HepG2 (cell line): Measurements from ENCODE around the gene CHMP5. TPM values are rescaled to one million over a fixed set of nuclear protein-coding genes. Genes with fewer than 3 reads are reported as not detected.

Experiments
- CREB1 ChIP-seq, 2 experiments: fragments of 450-650 bp in 1 of 2; IDR thresholded peaks; 2 replicates each; pipeline ENCODE4 v1.6.1; 2016 to 2017; ENCODE audit warnings: control low read depth in 1 of 2, mild to moderate bottlenecking in 1 of 2, missing compliant biosample characterization in 1 of 2, missing genetic modification characterization in 1 of 2
- ELF3 ChIP-seq: IDR thresholded peaks from 2 replicates; pipeline ENCODE4 v1.6.1; 2016; ENCODE audit warnings: missing genetic modification reagents, missing compliant biosample characterization
- FOSL1 ChIP-seq: sonication (generic); formaldehyde crosslinking; IDR thresholded peaks from 2 replicates; pipeline ENCODE4 v1.9.0; 2021; ENCODE audit warnings: missing genetic modification reagents, borderline replicate concordance
- GABPA ChIP-seq, 2 experiments: IDR thresholded peaks; 2 replicates each; pipeline ENCODE4 v1.6.1; 2011 to 2016; ENCODE audit warnings: low read depth in 2 of 2, low read length in 1 of 2, missing biosample characterization in 1 of 2, missing genetic modification characterization in 1 of 2
- HOXA3 ChIP-seq: sonication (generic); formaldehyde crosslinking; IDR thresholded peaks from 2 replicates; pipeline ENCODE4 v1.5.0; 2020; ENCODE audit warnings: missing genetic modification reagents
- KDM6A ChIP-seq: IDR thresholded peaks from 2 replicates; pipeline ENCODE4 v1.6.1; 2016; ENCODE audit warnings: low read depth
- MXI1 ChIP-seq: IDR thresholded peaks from 3 replicates; pipeline ENCODE4 v1.6.1; 2012; ENCODE audit warnings: low read depth, low read length, inconsistent platforms, borderline replicate concordance
- MYNN ChIP-seq: sonication (generic); formaldehyde crosslinking; IDR thresholded peaks from 2 replicates; pipeline ENCODE4 v1.4.0; 2020; ENCODE audit warnings: mild to moderate bottlenecking, low read depth, missing genetic modification reagents
- NR1H2 ChIP-seq: sonication (generic); formaldehyde crosslinking; IDR thresholded peaks from 2 replicates; pipeline ENCODE4 v1.8.1; 2022; ENCODE audit warnings: low read depth, missing genetic modification reagents, borderline replicate concordance
- NR2F1 ChIP-seq, 2 experiments: fragments of 450-650 bp in 1 of 2; formaldehyde crosslinking in 1 of 2; IDR thresholded peaks; 2 replicates each; pipeline versions ENCODE4 v1.5.0 to v1.6.1; 2016 to 2020; ENCODE audit warnings: mild to moderate bottlenecking in 1 of 2, missing compliant biosample characterization in 1 of 2, missing genetic modification reagents in 1 of 2, moderate library complexity in 1 of 2
- RCOR2 ChIP-seq: IDR thresholded peaks from 2 replicates; pipeline ENCODE4 v1.6.1; 2016; ENCODE audit warnings: missing biosample characterization, missing genetic modification reagents
- SCMH1 ChIP-seq: sonication (generic); formaldehyde crosslinking; IDR thresholded peaks from 2 replicates; pipeline ENCODE4 v1.9.0; 2021; ENCODE audit warnings: missing genetic modification reagents, mild to moderate bottlenecking, borderline replicate concordance
- SIN3B ChIP-seq: fragments of 150-350 bp; IDR thresholded peaks from 2 replicates; pipeline ENCODE4 v1.6.1; 2014; ENCODE audit warnings: low read length
- SIX1 ChIP-seq: sonication (generic); formaldehyde crosslinking; IDR thresholded peaks from 2 replicates; pipeline ENCODE4 v1.4.0; 2020; ENCODE audit warnings: missing genetic modification reagents, borderline replicate concordance
- SKI ChIP-seq: fragments of 450-650 bp; IDR thresholded peaks from one replicate; pipeline ENCODE4 v1.6.1; 2018; ENCODE audit warnings: mild to moderate bottlenecking; ENCODE audit not compliant: partially characterized antibody
- SP2 ChIP-seq: sonication (generic); formaldehyde crosslinking; IDR thresholded peaks from 2 replicates; pipeline ENCODE4 v1.5.1; 2020; ENCODE audit warnings: mild to moderate bottlenecking, missing genetic modification reagents
- ZNF430 ChIP-seq: sonication (generic); formaldehyde crosslinking; IDR thresholded peaks from 2 replicates; pipeline ENCODE4 v1.9.0; 2021; ENCODE audit warnings: mild to moderate bottlenecking, missing genetic modification reagents
- ZNF431 ChIP-seq: sonication (generic); formaldehyde crosslinking; IDR thresholded peaks from 2 replicates; pipeline ENCODE4 v1.9.0; 2022; ENCODE audit warnings: missing genetic modification reagents, low read depth, mild to moderate bottlenecking, borderline replicate concordance
- ZNF670 ChIP-seq: sonication (generic); formaldehyde crosslinking; IDR thresholded peaks from 2 replicates; pipeline ENCODE4 v1.8.0; 2022; ENCODE audit warnings: mild to moderate bottlenecking, missing genetic modification reagents, borderline replicate concordance
- ZNF678 ChIP-seq: sonication (generic); formaldehyde crosslinking; IDR thresholded peaks from 2 replicates; pipeline ENCODE4 v1.4.0; 2020; ENCODE audit warnings: mild to moderate bottlenecking, missing genetic modification reagents
- ZNF781 ChIP-seq: sonication (generic); formaldehyde crosslinking; IDR thresholded peaks from 2 replicates; pipeline ENCODE4 v1.5.1; 2020; ENCODE audit warnings: borderline replicate concordance, mild to moderate bottlenecking, missing genetic modification reagents; ENCODE audit errors: not compliant biosample characterization
- polyA plus RNA-seq, 8 experiments: library from polyadenylated mRNA; depleted of rRNA in 3 of 8; stranded (reverse) in 7 of 8; unstranded in 1 of 8; fragments of >200 nt; fragmentation: Illumina TruSeq in 4 of 8; extraction: Trizol in 4 of 8; gene quantifications; 2 replicates each; pipeline versions ENCODE4 v1.2.1 to v1.2.3, GENCODE V29; 2011 to 2016; ENCODE audit warnings: low read depth in 4 of 8, missing spikeins in 1 of 8, mixed read lengths in 1 of 8; ENCODE audit not compliant: insufficient read depth in 1 of 8
- total RNA-seq, 5 experiments: library from RNA; depleted of rRNA; stranded (reverse); fragments of >200 nt; fragmentation: Illumina TruSeq; extraction: Trizol; gene quantifications; 2 replicates each; pipeline ENCODE4 v1.2.3, GENCODE V29; 2016; ENCODE audit warnings: low read depth in 1 of 5
- TF ChIP-seq, protein P1 (sequence below): sonication (generic); formaldehyde crosslinking; IDR thresholded peaks from 2 replicates; pipeline ENCODE4 v1.5.0; 2020; ENCODE audit warnings: missing genetic modification reagents
- TF ChIP-seq, protein P2 (sequence below): IDR thresholded peaks from 2 replicates; pipeline ENCODE4 v1.6.1; 2018; ENCODE audit warnings: missing genetic modification reagents, mild to moderate bottlenecking, missing compliant biosample characterization
- TF ChIP-seq, protein P3 (sequence below): sonication (generic); formaldehyde crosslinking; IDR thresholded peaks from 2 replicates; pipeline ENCODE4 v1.8.0; 2022; ENCODE audit warnings: mild to moderate bottlenecking, missing genetic modification reagents, moderate library complexity
- TF ChIP-seq, protein P4 (sequence below): sonication (generic); formaldehyde crosslinking; conservative IDR thresholded peaks from 2 replicates; pipeline ENCODE4 v1.8.0; 2022; ENCODE audit warnings: mild to moderate bottlenecking, moderate library complexity, missing genetic modification reagents
- TF ChIP-seq, protein P5 (sequence below): sonication (generic); formaldehyde crosslinking; IDR thresholded peaks from 2 replicates; pipeline ENCODE4 v1.5.0; 2020; ENCODE audit warnings: missing genetic modification reagents

Gene CHMP5
- total and polyA plus RNA-seq, 2 of the 13 experiments (the other 11 are each of a cell fraction or from before 2014, with no cell fraction given) = 46.0 to 57.3 TPM

DNA sequence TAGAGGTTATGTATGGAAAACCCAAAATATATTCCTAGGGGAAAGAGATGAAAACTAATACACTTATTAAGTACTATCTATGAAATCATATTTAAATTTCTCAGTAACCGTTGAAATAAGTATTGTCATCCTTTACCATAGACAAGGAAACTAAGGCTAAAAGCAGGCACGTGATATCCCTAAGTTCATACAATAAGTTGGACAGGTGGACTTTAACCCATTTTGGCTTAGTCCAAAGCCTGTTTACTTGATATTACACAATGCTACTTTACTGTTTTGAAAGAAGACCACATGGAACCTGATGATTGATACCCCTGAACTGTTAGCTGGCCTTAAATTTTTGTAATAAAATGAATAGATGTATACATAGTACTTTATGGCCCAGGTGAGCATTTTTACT lies 28.9 kb downstream of the CHMP5 start (continued):
- TF ChIP-seq SIX1 (no peak), ZNF781 (CRISPR knock-in tag) (no peak), NR2F1 (CRISPR knock-in tag; IDR thresholded peaks at IDR 0.05) (no peak), ZNF670 (CRISPR knock-in tag) (no peak), NR1H2 (CRISPR knock-in tag) (no peak), ZNF431 (no peak), SP2 (no peak), RCOR2 (CRISPR knock-in tag) (peak; percentile 54; the same call in 1 of the 2 replicates), MXI1 (peak; percentile 62; the same call in 1 of the 3 replicates), GABPA (IDR thresholded peaks at IDR 0.05; ENCODE audit: low read depth, low read length) (no peak), GABPA (CRISPR knock-in tag; IDR thresholded peaks at IDR 0.05; ENCODE audit: low read depth) (0 out of 2 replicates have a peak, but pooled peaks have one; percentile 34), HOXA3 (CRISPR knock-in tag) (no peak), FOSL1 (CRISPR knock-in tag) (no peak), KDM6A (CRISPR knock-in tag) (peak; percentile 74; the same call in 1 of the 2 replicates), SIN3B (no peak), CREB1 (IDR thresholded peaks at IDR 0.05) (no peak), CREB1 (CRISPR knock-in tag; IDR thresholded peaks at IDR 0.05) (peak; percentile 65), ZNF678 (CRISPR knock-in tag) (no peak), SKI (no peak), SCMH1 (CRISPR knock-in tag) (no peak), ZNF430 (CRISPR knock-in tag) (no peak), ELF3 (CRISPR knock-in tag) (peak; percentile 83), MYNN (CRISPR knock-in tag) (no peak)
- TF ChIP-seq, protein P1, sequence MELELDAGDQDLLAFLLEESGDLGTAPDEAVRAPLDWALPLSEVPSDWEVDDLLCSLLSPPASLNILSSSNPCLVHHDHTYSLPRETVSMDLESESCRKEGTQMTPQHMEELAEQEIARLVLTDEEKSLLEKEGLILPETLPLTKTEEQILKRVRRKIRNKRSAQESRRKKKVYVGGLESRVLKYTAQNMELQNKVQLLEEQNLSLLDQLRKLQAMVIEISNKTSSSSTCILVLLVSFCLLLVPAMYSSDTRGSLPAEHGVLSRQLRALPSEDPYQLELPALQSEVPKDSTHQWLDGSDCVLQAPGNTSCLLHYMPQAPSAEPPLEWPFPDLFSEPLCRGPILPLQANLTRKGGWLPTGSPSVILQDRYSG (CRISPR knock-in tag) = no peak
- TF ChIP-seq, protein P2, sequence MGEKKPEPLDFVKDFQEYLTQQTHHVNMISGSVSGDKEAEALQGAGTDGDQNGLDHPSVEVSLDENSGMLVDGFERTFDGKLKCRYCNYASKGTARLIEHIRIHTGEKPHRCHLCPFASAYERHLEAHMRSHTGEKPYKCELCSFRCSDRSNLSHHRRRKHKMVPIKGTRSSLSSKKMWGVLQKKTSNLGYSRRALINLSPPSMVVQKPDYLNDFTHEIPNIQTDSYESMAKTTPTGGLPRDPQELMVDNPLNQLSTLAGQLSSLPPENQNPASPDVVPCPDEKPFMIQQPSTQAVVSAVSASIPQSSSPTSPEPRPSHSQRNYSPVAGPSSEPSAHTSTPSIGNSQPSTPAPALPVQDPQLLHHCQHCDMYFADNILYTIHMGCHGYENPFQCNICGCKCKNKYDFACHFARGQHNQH (CRISPR knock-in tag) = no peak
- TF ChIP-seq, protein P3, sequence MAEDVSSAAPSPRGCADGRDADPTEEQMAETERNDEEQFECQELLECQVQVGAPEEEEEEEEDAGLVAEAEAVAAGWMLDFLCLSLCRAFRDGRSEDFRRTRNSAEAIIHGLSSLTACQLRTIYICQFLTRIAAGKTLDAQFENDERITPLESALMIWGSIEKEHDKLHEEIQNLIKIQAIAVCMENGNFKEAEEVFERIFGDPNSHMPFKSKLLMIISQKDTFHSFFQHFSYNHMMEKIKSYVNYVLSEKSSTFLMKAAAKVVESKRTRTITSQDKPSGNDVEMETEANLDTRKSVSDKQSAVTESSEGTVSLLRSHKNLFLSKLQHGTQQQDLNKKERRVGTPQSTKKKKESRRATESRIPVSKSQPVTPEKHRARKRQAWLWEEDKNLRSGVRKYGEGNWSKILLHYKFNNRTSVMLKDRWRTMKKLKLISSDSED = no peak
- TF ChIP-seq, protein P4, sequence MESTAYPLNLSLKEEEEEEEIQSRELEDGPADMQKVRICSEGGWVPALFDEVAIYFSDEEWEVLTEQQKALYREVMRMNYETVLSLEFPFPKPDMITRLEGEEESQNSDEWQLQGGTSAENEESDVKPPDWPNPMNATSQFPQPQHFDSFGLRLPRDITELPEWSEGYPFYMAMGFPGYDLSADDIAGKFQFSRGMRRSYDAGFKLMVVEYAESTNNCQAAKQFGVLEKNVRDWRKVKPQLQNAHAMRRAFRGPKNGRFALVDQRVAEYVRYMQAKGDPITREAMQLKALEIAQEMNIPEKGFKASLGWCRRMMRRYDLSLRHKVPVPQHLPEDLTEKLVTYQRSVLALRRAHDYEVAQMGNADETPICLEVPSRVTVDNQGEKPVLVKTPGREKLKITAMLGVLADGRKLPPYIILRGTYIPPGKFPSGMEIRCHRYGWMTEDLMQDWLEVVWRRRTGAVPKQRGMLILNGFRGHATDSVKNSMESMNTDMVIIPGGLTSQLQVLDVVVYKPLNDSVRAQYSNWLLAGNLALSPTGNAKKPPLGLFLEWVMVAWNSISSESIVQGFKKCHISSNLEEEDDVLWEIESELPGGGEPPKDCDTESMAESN (CRISPR knock-in tag) = no peak
- TF ChIP-seq, protein P5, sequence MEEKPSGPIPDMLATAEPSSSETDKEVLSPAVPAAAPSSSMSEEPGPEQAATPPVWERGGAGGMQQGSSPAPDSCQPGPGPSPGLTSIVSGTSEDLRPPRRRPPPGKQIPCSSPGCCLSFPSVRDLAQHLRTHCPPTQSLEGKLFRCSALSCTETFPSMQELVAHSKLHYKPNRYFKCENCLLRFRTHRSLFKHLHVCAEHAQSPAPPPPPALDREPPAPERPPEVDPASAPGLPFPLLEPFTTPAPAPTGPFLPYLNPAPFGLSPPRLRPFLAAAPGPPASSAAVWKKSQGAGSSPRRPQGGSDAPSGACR (CRISPR knock-in tag) = no peak
